GM10266 (cell line): ENCODE measurements around the gene PLXNC1.

ENCODE experiments used
- DNase-seq: peaks from one replicate; pipeline ENCODE4 v3.0.0; 2012; ENCODE audit errors: extremely low spot score
- TF ChIP-seq, protein P1 (sequence below): IDR thresholded peaks from 2 replicates; pipeline ENCODE4 v1.5.1; 2012; ENCODE audit warnings: mild to moderate bottlenecking, low read depth; ENCODE audit not compliant: control insufficient read depth, insufficient read depth; ENCODE audit errors: missing control alignments

Gene PLXNC1

DNA sequence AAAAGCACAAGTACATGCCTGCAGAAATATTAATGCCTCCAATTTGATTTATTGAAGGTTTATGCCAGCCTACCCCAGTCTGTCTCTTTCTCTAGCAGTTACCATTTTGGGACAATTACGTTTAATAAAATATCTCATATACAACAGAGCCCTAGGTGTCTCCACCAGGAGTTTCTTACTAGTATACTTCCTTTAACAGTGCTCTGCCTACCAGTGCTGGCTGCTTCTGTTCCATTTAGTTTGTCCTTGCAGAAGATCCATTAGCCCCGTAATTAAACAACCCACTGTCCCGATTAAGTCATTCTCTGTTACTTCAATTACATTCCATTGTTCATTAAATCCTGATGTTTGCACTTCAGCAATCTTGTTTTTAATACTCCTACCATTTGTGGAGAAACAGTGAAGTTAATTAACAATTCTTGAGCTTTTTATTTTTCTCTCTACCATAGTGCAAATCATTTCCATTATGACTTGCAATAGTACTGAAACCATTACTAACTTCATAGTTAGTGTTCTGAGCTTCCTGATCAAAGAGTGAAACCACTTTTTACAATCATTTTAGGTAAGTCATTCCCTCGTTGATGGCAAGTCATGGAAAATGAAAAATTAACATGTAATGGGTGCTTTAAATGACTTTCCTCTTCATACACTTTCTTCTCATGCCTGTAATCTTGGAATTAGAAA is 121.1 kb downstream of the PLXNC1 start:
- DNase-seq: no peak
- TF ChIP-seq, protein P1, sequence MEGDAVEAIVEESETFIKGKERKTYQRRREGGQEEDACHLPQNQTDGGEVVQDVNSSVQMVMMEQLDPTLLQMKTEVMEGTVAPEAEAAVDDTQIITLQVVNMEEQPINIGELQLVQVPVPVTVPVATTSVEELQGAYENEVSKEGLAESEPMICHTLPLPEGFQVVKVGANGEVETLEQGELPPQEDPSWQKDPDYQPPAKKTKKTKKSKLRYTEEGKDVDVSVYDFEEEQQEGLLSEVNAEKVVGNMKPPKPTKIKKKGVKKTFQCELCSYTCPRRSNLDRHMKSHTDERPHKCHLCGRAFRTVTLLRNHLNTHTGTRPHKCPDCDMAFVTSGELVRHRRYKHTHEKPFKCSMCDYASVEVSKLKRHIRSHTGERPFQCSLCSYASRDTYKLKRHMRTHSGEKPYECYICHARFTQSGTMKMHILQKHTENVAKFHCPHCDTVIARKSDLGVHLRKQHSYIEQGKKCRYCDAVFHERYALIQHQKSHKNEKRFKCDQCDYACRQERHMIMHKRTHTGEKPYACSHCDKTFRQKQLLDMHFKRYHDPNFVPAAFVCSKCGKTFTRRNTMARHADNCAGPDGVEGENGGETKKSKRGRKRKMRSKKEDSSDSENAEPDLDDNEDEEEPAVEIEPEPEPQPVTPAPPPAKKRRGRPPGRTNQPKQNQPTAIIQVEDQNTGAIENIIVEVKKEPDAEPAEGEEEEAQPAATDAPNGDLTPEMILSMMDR: no peak

DNA sequence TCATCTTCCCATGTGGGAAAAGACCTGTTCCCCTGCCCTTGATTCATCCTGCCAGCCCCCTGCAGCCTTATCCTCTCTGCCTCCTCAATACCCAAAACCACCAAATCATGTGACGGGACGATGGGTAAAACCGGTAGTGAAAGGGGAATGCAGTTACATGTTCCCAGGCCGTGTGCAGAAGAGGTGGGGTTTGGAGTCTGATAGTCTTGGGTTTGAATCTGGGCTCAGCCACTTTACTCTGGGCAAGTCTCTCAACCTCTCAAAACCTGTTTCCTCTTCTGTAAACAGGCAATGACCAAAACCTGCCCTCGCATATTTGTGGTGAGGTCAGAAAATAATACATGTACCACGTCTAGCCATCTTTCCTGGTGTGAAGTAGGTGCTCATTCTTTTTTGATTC is 123.0 kb downstream of the PLXNC1 start:
- TF ChIP-seq, protein P1: no peak
- DNase-seq: peak; percentile 37

DNA sequence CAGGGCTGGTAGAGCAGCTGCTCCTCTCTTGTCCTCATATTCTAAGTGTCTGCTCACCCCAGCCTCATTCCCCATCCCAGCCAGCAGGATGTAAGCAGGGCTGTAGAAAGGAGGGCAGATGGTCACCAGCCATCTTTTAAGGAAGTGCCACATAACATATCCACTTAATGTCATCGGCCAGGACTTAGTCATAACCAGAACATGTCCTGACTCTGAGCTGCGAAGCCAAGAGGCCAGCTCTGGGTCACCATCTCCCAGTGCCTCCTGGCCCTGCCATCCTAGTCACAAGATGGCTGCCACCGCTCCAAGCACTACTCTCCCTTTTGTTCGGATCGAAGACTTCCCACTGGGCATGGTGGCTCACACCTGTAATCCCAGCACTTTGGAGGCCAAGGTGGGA is 123.9 kb downstream of the PLXNC1 start:
- TF ChIP-seq, protein P1: no peak
- DNase-seq: no peak

DNA sequence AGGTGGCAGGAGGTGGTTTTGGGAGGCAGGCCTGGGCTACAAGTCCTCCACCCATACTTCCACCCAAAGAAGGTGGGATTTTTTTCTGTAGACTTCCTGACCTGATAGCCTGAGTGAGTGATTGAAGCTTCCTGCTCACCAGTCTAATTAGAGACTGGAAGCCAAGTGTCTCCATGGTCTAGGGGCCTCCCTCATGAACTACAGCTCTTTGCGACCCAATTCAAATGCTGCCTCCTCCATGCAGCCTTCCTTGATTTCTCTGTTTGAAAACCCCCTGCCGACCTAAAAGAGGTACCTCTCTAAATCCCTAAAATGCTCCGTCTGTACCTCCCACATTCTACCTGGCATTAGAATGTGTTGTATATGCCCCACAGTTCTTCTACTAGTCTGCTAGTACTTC is 124.9 kb downstream of the PLXNC1 start:
- TF ChIP-seq, protein P1: no peak
- no peak for DNase-seq

DNA sequence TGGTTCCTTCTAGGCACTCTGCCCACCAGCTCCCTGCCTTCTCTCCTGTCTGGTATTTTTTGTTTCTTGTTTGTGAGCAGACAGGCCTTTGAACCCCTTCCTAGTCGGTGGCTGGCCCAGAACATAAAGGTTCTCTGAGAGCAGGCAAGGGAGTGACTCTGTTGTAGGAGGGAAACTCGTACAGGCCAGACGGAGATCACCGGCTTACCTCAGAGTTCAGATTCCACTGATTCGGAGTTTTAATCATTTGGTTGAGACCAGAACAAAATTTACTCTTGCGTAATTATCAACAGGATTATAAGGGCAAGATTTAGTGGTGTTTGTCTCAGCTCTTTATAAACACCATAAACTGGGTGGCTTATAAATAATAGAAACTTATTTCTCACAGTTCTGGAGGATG is 128.3 kb downstream of the PLXNC1 start:
- no peak for DNase-seq
- TF ChIP-seq, protein P1: no peak

DNA sequence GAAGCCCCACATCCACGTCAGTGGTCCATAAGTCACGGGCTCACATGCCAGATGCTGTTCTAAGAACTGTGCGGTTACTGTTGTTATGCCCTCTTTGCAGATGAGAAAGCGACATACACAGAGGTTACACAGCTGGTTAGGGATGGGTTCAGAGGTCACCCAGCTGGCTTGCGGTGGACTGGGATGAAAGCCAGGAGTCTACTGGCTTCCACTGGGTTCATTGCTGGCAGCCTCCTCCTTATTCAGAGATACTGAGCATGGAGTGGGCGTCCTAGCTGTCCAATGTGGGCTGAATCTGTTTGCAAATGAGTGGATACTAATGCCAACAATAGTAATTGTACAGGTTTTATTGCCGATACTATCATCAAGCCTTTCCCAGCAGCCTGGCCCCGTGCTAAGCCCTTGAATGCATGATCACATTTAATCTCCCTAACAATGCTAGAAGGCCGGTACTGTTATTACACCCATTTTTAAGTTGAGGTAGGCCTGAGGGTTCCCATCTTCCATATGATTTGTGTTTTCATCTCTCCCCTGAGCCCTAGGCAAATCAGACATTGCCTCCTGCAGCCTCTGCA is 129.1 kb downstream of the PLXNC1 start:
- DNase-seq: no peak
- TF ChIP-seq, protein P1: no peak

DNA sequence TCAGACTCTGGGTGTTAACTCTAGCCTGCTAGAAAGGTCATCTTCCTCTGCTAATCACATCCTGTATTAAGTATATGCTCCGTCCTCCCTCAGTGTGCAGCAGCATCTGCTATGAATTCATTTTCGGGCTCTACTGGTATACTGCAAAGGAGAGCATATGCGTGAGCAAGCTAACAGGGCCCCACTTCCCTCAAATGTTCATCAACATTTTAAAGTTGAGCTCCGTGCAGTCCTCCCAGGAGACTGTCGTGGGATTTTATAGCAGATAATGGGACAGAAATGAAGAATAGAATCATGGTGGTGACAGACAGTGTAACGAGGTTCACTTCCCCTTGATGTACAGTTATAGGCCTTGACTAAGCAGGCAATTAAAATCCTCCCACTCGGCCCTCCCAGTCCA is 131.7 kb downstream of the PLXNC1 start:
- TF ChIP-seq, protein P1: no peak
- DNase-seq: no peak
